Measurements from ENCODE around the gene RHEX. TPM values are rescaled to one million over a fixed set of nuclear protein-coding genes. Genes with fewer than 3 reads are reported as not detected.

Gene RHEX
- polyA plus RNA-seq, 3 donors = not detected

GRCh38 chr1:206047271-206047670 lies 5.7 kb upstream of the RHEX start:
- Mint-ChIP-seq H3K36me3 (no peaks in the 10 kb centered on the region), H3K4me3 (no peak overlapping the region), H3K9me3 (no peaks in the 10 kb centered on the region), H3K27me3 (ENCODE audit: low read depth in 3 of 3) (no peaks in the 10 kb centered on the region), H3K4me1 (peaks cover 47% of the 10 kb centered on the region), H3K27ac (no peak overlapping the region)
- H3K4me3 ChIP-seq (replicated peaks in 1 of 3; ENCODE audit: low read depth in 2 of 3, low read length in 3 of 3) = no peak overlapping the region
- no peak for DNase-seq
- H3K27ac ChIP-seq (ENCODE audit: low read depth in 1 of 2, low read length in 2 of 2) = no peak overlapping the region
- no peak overlapping the region for H3K9ac ChIP-seq (ENCODE audit: insufficient read depth, low read length, poor library complexity, severe bottlenecking)
- WGBS (ENCODE audit: insufficient coverage) = 100% methylated on average over 2 of the region's 4 CpGs
- no peaks in the 10 kb centered on the region for H4K20me1 ChIP-seq (ENCODE audit: insufficient read depth, low read length)
- no peaks in the 10 kb centered on the region for H3K79me2 ChIP-seq (ENCODE audit: insufficient read depth, low read length)
- no peak for TF ChIP-seq CTCF (IDR thresholded peaks at IDR 0.05)
- H3K4me1 ChIP-seq (ENCODE audit: control insufficient read depth in 1 of 2, insufficient read depth in 2 of 2, low read length in 2 of 2) = peaks cover 54 to 57% of the 10 kb centered on the region in 2 donors
- H3K4me2 ChIP-seq (replicated peaks; ENCODE audit: extremely low read depth, low read length, poor library complexity, severe bottlenecking) = no peak overlapping the region
- no peaks in the 10 kb centered on the region for H3K9me3 ChIP-seq (replicated peaks in 1 of 2; ENCODE audit: control insufficient read depth in 1 of 2, insufficient read depth in 1 of 2, low read length in 2 of 2)
- no peak overlapping the region for H2AFZ ChIP-seq (ENCODE audit: insufficient read depth, low read depth, low read length, poor library complexity, severe bottlenecking)
- intact Hi-C loops (cut with micrococcal nuclease) = no loop called here
- H3K36me3 ChIP-seq (replicated peaks in 1 of 2; ENCODE audit: control insufficient read depth in 1 of 2, insufficient read depth in 2 of 2, low read length in 2 of 2) = no peaks in the 10 kb centered on the region
- no peaks in the 10 kb centered on the region for H3K27me3 ChIP-seq (ENCODE audit: control insufficient read depth in 2 of 2, insufficient read depth in 2 of 2, low read length in 2 of 2)

- Mint-ChIP-seq H3K9me3 (no peaks in the 10 kb centered on the region), H3K4me3 (peak overlapping the region in 1 of 2 donors; percentile 4), H3K4me1 (peaks cover 57% of the 10 kb centered on the region), H3K27me3 (ENCODE audit: low read depth in 3 of 3) (no peaks in the 10 kb centered on the region), H3K36me3 (no peaks in the 10 kb centered on the region), H3K27ac (peak overlapping the region; percentile 47 to 86 (median 69))
- intact Hi-C loops (cut with micrococcal nuclease) = no loop called here
- H3K9ac ChIP-seq (ENCODE audit: insufficient read depth, low read length, poor library complexity, severe bottlenecking) = no peak overlapping the region
- no peaks in the 10 kb centered on the region for H3K9me3 ChIP-seq (replicated peaks in 1 of 2; ENCODE audit: control insufficient read depth in 1 of 2, insufficient read depth in 1 of 2, low read length in 2 of 2)
- peaks cover 57% of the 10 kb centered on the region in 2 donors for H3K4me1 ChIP-seq (ENCODE audit: control insufficient read depth in 1 of 2, insufficient read depth in 2 of 2, low read length in 2 of 2)
- H2AFZ ChIP-seq (ENCODE audit: insufficient read depth, low read depth, low read length, poor library complexity, severe bottlenecking) = no peak overlapping the region
- TF ChIP-seq CTCF (IDR thresholded peaks at IDR 0.05) = no peak
- no peaks in the 10 kb centered on the region for H4K20me1 ChIP-seq (ENCODE audit: insufficient read depth, low read length)
- no peaks in the 10 kb centered on the region for H3K36me3 ChIP-seq (replicated peaks in 1 of 2; ENCODE audit: control insufficient read depth in 1 of 2, insufficient read depth in 2 of 2, low read length in 2 of 2)
- DNase-seq = peak; percentile 62 to 86 (median 83)
- 20% methylated on average over 6 of the region's 6 CpGs for WGBS (ENCODE audit: insufficient coverage)
- peak overlapping the region in 1 of 3 experiments; percentile 38 for H3K4me3 ChIP-seq (replicated peaks in 1 of 3; ENCODE audit: low read depth in 2 of 3, low read length in 3 of 3)
- no peaks in the 10 kb centered on the region for H3K27me3 ChIP-seq (ENCODE audit: control insufficient read depth in 2 of 2, insufficient read depth in 2 of 2, low read length in 2 of 2)
- no peaks in the 10 kb centered on the region for H3K79me2 ChIP-seq (ENCODE audit: insufficient read depth, low read length)
- H3K4me2 ChIP-seq (replicated peaks; ENCODE audit: extremely low read depth, low read length, poor library complexity, severe bottlenecking) = peak overlapping the region; percentile 46
- H3K27ac ChIP-seq (ENCODE audit: low read depth in 1 of 2, low read length in 2 of 2) = peak overlapping the region in 1 of 2 donors; percentile 61
These were observed 4.4 kb upstream of the RHEX start for GRCh38 chr1:206048582-206048981.
